GM21515 (cell line): ENCODE results near the gene KCNJ11.
"Not testable (repeated sequence)": the region's sequence is repeated elsewhere in the genome, so short reads cannot be mapped to it uniquely, and the experiment has no call there.

Source experiments
- ATAC-seq: cut with Tn5 transposase; IDR thresholded peaks from one replicate; pipeline ENCODE4 v1.9.1; 2021; ENCODE audit not compliant: unreplicated experiment

The KCNJ11 gene

DNA sequence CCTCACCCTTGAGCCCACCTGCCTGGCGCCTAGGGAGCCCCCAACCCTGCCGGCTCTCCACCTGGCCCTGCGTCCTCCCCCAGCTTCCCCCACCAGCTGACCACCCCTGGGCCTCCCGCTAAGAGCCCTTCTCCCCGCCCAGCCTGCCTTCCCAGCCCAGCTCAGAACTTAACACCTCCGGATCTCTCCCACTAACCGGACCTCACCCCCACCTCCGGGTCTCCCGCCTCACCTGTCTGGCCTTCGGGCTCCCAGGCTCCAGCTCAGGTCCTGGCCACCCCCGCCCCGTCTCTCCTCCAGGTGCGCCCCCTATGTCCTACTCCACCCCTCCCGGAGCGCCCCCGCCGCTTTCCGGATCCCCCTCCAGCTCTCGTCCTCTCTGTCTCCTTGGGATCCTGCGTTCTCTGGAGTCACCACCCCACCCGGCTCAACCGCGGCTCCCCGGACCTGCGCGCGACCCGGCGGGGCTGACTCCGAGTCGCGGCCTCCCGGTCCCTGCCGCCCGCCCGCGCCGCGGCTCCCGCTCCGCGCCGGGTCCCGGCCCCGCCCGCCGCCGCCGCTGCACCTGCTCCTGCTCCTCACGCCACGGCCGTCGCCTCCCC, at the start of gene KCNJ11:
TSS of gene KCNJ11 (minus strand) at position 51 of the 602 bp plus-strand sequence. CDS start 568 bp downstream, outside the sequence.
- ATAC-seq: peak; percentile 40

DNA sequence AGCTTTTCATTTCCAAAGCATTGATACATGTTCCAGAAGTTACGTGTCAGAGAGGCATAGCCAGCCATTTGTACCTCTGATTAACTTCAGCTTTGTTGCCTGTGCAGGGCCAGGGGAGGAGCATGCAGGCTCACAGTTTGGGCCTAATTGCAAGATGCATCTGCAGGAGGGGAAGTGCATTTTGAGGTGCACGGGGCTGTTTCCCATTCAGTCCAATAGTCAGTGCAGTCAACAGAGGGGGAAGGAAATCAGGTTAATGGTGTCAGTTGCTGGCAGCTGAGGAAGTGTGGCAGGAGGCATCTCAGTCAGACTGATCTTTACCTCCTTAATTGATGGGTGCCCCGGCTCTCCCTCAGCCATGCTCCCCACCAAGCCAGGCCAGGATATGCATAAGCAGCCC, 48.9 kb upstream of the KCNJ11 start:
- ATAC-seq: no peak

DNA sequence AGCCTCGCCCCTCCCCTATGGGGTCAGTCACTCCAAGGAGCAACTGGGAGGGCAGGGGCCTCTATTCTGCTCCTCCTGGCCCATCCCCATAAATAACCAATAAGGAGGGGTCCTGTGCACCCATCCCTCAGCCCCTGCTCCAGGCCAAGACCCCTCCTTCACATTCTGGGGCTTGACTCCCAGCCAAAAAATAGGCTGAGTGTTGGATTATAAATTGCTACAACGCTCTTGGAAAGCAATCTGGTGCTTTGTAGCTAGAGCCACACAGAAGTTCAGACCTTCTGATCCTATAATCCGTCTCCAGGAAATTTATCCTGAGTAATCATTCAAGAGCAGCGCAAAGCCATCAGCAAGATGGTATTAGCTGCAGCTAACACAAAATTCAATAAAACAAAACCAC, 45.6 kb upstream of the KCNJ11 start:
- ATAC-seq: no peak

DNA sequence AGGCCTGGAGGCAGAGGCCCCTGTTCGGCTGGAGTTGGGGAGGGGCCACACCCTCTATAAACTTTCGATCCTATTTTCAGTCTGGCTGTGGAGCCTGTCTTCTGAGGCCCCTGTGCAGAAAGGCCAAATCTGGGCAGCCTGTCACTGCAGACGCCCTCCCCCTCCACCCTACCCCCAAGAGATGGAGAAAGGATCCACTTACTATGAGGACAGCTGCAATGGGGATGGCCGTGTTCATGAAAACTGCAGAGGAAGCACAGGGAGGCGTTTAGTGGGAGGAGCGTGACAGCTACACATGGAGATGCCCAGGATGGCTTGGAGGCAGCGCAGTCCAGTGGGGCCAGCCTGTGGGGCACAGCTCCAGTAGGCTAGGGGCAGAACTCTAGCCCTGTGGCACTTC, 43.5 kb upstream of the KCNJ11 start:
- no peak for ATAC-seq

DNA sequence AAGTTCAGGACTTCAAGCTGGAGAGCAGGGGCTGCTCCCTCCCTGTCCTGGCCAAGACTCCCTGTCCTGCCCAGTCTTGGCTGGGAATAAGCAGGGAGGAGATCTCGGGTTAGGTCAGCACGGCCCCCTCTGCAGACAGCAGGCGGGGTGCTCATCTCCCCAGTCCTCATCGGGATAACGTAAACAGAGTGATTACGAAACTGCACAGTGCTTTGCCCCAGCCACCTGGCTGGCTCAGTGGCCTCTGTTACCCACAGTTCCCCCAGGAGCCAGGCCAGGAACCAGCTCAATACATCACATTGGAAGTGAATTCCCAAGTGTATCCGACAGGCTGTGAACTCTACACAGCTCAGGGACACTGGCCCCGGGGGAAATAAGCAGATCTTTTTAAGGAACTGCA, 42.7 kb upstream of the KCNJ11 start:
- no peak for ATAC-seq

DNA sequence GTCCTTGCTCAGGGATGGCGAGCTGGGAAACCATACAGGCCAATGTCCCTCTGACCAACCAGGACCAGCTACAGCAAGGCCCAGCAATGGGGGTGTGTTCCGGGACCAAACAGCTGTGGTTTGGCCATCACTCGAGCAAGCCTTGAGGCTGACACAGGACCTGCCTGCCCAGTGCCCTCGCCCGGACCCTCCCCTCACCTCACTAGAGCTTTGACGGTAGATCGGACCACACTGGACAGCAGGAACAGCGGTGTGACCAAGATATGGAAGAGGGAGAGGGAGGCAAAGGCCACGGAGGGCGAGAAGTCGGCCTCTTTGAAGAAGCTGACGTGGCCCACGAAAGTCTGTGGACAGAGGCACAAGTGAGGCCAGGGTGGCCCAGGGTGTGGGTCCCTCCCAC, 42.2 kb upstream of the KCNJ11 start:
- ATAC-seq: no peak

DNA sequence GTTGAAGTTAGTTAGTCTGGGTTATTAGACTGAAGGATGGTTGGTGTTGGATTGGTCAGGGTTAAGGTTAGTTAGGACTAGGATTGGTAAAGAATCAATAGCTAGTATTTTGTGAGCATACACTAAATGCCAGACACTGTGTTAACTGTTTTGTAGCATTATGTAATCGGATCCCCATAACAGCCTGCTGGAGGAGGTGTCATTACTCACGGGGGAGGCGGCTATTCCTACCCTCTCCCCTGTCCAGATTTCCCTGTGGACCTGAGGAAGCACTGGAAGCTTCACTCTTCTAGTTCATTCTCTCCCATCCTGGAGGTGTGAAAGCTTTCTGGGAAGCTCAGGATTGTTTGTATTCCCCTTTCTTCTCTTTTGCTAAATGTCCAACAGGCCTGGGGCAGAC, 40.5 kb upstream of the KCNJ11 start:
- no peak for ATAC-seq

DNA sequence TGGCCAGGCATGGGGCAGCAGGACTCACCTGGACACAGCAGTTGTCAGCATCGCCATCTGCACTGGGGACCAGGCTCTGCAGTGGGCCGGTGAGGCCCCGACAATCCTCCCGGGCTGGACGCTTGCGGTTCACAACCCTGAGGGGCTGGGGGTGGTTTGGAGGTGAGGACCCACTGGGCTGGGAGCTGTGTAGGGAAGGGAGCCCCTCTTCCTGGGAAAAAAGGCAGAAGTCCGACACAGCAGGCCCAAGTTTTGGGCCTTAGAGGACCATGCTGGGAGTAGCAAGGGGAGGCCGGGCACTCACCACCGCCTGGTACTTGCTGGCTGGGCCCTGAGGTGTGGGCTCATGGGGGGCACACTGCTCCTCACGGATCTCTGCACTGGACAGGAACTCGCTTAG, 39.8 kb upstream of the KCNJ11 start:
- no peak for ATAC-seq

DNA sequence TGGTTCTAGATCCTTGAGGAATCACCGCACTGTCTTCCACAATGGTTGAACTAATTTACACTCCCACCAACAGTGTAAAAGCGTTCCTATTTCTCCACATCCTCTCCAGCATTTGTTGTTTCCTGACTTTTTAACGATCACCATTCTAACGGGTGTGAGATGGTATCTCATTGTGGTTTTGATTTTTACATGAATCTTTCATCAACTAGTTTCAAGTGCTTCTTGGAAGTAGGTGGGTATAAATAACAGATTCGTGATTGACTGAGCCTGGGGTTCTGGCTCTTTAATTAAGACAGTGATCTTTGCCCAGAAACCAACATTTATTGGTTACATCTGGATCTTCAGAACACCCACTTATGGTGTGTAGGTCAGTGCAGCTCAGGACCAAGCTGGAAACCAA, 37.8 kb upstream of the KCNJ11 start:
- not testable (repeated sequence) for ATAC-seq

DNA sequence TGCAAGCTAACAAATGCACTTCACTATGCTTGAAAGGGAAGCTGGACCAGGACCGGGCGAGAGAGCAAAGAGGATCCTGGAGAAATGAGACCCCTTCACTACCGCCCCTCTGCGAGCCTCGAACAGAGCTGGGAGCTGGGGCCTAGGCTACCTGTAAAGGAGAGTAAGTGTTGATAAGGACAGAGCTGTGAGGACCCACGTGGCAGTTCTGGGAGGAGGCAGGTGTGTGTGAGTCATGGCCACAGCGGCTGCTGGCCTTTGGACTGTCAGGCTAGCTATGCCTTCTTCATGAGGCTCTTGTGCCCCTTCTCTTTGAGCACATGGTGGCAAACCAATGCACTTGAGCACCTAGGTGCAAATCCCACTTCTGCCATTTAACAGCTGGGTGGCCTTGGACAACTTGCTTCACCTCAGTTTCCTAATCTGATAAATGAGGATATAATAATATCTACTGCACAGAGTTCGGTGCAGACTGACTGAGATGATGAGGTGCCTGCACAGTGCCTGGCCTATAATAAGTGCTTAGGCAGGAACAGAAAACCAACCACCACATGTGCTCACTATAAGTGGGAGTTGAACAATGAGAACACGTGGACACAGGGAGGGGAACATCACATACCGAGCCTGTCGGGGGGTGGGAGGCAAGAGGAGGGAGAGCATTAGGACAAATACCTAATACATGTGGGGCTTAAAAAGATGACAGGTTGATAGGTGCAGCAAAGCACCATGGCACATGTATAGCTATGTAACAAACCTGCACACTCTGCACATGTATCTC, 35.3 kb upstream of the KCNJ11 start:
- ATAC-seq: no peak

DNA sequence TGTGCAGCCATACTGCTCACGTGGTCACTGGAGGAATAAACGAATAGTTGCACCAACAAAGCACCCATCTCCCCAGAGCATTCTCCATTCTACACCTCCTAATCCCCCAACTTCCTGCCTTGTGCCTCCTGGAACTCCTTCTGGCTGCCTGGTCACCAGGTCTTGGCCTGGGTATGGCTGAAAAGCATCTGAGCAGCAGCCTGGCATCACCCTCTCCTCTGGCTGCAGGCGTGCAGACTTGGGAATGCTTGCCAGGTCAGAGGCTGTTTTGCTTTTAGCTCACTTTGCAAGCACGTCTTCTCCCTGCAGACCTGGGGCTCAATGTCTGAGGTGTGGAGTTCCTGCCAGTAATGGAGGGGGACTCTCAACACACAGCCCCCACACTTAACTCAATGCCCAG, 33.3 kb upstream of the KCNJ11 start:
- no peak for ATAC-seq

DNA sequence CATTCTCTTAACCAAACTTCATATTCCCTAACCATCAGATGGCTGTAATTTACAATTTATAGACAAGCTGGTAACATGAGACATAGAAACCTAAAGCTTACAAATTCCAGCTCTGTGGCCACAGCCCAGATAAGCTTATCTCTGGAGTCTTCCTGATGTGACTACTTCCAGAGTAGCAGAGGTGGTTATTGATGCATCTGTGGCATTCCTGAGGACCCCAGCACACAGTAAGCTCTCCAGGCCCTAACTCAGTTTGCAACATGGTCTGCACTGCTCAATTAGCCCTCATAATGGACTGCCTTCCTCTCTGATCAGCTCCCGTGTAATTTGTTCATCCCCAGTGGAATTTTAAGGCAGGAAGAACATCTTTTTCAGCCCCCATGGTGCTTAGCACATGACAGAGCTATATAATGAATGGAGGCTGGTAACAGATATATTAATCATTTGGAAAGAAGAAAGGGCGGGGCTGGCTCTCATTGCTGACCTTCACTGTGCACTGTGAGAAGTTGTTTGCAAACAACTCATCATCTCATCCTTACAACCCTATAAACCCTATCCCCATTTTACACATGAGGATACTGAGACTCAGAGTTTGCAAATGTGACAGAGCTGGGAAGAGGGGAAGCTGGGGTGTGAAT, 30.1 kb upstream of the KCNJ11 start:
- ATAC-seq: no peak

DNA sequence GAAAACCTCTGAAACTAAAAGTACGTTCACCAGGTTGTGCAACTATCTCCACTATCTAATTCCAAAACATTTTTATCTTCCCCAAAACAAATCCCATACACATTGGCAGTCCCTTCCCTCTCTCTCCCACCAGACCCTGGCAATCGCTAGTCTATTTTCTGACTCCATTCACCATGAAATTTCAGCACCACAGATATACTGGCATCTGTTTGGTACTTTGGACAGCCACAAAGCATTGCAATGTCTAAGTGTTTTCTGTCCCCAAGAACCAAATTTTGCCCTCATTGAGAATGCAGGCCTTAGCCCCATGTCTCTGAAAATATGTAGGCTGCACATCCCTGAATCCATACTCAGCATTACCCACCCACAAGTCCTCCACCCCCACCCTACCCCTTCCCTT, 28.0 kb upstream of the KCNJ11 start:
- ATAC-seq: no peak

DNA sequence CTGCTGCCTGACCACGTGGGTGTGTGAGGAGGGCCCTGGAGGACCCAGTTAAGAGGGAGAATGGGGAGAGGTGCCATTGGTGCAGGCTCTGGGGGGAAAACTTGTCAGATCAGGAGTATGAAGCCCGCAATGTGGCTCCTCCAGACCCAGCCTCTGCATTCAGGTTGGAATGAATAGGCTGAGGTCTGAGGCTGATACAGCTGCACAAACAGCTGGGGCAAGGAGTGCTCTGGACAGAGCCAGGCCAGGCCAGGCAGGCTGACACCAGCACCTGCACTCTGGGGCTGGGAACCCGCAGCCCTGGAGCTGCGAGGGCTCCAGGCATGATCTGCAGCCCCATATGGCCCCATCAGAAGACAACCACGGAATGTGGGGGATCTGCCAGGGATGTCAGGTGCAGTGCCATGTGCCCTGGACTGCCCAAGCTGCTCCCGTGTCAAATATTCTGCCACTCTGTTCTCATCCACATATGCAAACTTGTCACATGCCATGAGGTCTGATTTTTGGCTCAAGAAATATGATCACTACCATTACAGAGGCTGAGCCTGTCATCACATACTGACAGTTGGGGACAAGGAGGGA, 27.2 kb upstream of the KCNJ11 start:
- ATAC-seq: no peak

DNA sequence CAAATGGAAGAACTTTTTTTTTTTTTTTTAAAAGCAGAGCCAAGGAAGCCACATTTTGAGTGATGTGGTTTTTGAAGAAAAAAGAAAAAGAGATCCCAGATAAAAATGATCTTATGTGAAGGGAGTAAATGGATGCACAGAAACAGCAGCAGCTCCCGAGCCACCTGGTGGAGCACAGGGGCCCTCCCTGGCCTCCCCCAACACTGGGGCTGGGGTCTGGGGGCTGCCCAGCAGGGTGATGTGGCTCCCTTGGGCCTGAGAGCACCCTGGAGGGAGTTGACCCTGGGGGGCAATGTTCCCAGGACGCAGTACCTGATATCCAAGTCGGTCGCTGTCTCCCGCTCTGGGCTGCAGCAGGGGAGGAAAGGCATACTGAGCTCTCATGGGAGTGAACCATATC, 26.5 kb upstream of the KCNJ11 start:
- no peak for ATAC-seq

DNA sequence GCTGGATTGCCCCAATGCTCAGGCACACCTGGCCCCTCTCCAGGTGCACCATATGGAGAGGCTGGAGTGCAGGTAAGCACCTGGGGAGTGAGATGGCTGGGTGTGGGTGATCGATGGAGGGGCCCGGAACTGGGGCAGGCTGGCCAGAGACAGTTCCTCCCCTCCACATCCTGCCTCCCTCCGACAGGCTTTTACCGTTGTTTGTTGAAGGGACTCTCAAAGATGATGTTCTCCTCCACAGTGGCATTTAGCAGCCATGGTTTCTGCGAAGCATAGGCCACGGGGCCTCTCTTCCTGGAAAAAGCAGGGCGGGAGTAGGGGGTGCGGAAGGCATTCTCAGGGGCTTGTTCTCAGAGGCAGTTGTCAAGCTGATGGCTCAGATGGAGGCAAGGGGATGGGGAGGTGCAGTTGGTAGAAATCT, 25.9 kb upstream of the KCNJ11 start:
- ATAC-seq: no peak

DNA sequence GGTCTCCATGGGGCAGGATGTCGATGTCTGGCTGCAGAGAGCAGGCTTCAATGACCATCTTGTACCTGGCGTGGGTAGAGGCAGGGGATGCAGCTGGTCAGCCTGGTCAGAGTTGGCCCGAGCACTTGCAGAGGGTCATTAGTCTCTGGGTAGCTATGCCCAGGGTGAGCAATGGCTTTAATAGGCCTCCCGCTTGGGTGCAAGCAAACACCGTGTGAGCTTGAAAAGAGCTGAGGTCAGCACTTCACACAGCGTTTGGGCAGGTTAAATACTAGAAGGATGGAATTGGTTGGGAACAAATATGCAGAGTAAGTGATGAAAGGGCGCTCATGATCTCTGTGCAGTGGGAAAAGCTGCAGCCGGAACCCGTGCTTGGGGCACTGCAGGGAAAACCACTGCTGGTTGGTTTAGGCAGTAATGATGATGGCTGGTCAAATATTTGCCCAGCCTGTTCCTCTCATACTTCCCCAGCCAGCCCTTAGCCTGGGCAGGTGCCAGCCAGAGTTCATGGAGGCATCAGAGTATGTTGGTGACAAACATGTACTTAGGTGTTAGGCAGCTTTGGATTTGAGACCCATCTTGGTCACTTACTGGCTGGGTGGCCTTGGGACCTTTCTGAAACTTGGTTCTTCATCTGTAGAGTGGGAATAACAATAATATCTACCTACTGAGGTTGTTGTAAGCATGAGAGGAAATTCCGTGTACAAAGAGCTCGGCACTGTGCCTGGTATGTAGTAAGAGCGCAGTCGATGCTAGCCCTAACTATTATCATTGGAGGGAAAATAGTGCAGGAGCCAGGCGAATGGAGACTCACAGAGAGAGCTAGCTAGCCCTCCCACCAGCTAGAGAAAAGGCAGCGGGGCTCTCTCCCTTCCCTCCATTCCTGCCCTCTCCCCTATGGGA, 25.2 kb upstream of the KCNJ11 start:
- ATAC-seq: no peak

DNA sequence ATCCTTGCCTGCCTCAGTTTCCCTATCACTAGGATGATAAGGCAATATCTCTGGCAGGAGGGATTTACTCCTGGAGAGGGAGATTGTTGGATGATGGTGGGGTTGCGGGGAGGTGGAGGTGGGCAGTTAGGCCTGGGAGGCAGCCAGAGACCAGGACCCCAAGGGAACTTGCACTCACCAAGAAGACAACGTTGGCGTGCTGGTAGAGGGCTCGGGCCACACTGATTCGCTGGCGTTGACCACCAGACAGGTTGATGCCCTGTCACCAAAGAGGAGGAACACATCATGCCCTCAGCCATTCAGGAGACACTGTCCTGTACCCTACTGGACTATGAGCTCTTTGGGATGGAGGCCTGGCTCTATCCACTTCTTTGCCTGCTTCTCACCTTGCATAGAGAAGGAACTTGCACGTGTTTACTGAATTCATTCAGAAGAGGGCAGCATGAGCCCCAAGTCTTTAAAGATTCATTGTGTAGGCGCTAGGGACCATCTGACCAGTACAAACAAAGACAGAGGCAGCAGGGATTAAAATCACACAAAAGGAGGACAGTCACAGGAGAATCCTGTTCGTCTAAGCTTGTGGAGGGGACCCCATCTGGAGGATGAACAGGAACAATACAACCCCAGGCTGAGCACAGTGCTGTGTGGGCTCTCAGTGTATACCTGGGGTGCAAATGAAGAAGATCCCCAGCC, 24.2 kb upstream of the KCNJ11 start:
- no peak for ATAC-seq

DNA sequence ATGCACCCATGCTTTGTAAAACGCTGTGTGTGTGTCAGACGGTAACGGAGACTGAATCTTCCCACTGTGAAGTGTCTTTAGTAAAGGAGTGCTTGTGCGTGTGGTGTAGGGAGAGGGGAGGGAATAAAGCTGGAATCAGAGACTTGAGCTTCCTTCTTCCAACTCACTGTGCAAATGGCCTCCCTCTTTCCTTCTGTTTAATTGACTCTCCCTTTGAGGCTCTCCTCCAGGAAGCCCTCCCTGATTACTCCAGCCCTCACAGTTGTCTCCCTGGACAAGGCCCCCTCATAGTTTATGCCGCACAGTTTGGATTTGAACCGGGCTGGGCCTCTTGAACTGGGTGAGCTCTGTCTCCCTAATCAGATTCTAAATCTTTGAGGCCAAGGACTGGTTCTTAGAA, 23.0 kb upstream of the KCNJ11 start:
- no peak for ATAC-seq

DNA sequence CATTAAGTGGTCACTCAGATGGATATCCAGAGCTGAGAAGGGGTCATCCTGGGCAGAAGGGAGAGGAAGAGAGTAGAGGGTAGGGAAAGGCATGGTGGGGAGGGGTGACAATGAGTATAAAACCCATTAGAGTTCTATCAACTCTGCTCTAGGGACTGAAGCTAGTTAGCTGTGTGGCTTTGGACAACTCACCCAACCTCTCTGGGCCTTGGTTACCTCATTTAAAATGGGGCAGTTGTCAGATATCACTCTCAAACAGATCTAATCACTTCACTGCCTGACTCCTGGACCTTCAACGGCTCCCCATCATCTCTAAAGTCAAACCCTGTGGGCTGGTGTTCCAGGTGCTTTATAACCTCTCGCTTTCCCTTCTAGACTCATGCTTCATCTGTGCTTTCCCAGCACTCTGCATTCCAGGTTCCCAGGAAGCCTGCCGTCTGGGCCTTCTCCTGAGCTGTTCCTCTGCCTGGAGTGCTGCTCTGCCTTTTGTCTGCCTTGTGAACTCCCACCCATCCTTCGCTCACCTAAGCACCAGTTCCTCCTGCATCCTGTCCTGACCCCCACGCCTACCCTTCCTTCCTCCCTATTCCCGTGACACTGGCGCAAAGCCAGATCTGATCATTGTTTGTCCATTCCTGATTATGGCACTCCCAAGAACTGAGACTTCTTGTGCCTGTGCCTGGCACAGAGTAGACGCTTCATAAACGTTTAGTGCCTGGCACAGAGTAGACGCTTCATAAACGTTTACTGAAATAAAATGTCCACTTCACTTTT, 22.3 kb upstream of the KCNJ11 start:
- no peak for ATAC-seq
